Endothelial cell of umbilical vein (primary cell): ENCODE data around the gene CPT1A. TPM values are rescaled to one million over a fixed set of nuclear protein-coding genes. Genes with fewer than 3 reads are reported as not detected.

ENCODE experiments used
- BruUV-seq: library from RNA; stranded (reverse); fragments of 400-500 nt; replicated peaks from 2 replicates; lab custom pipeline; 2021; lab: Mats Ljungman, UMichigan
- CTCF ChIA-PET: fragments of 300-600, 350-600 bp; sonication (Branson Sonifier 250); formaldehyde crosslinking; loops from one replicate; lab custom pipeline; 2021; ENCODE audit warnings: antibody characterized with exemption, inconsistent platforms; lab: Charles Lee
- POLR2A ChIA-PET: fragments of 300-600, 350-600 bp; sonication (Branson Sonifier 250); formaldehyde crosslinking; loops from one replicate; lab custom pipeline; 2021; ENCODE audit warnings: antibody characterized with exemption, inconsistent platforms; lab: Charles Lee
- DNase-seq: peaks from one replicate; pipeline ENCODE4 v3.0.0-alpha.2; 2011; ENCODE audit warnings: low read depth, low spot score
- FAIRE-seq: peaks from 2 replicates; lab custom pipeline; 2011; peaks lifted over from hg19 to GRCh38; lab: Jason Lieb, UNC
- H2AFZ ChIP-seq: 2 replicates; pipeline ENCODE4 v1.6.0; 2012; ENCODE audit warnings: low read depth, low read length, control low read depth, inconsistent platforms
- H3K27ac ChIP-seq: 2 replicates; pipeline ENCODE4 v1.5.1; 2011; ENCODE audit warnings: low read depth, mild to moderate bottlenecking, control low read depth, low read length, moderate library complexity; ENCODE audit not compliant: insufficient read depth
- H3K27me3 ChIP-seq, 2 experiments: 2 replicates each; pipeline versions ENCODE4 v1.6.0 to v1.6.1; 2011; ENCODE audit warnings: low read length in 2 of 2, mixed read lengths in 1 of 2; ENCODE audit not compliant: control insufficient read depth in 2 of 2, insufficient read depth in 2 of 2
- H3K36me3 ChIP-seq, 2 experiments: 2 replicates in 1 of 2; 3 replicates in 1 of 2; pipeline ENCODE4 v1.5.1; 2011; ENCODE audit warnings: low read length in 2 of 2, mild to moderate bottlenecking in 1 of 2, moderate library complexity in 1 of 2; ENCODE audit not compliant: control insufficient read depth in 2 of 2, insufficient read depth in 2 of 2; ENCODE audit errors: extremely low read depth in 1 of 2
- H3K4me1 ChIP-seq: 3 replicates; pipeline ENCODE4 v1.5.1; 2011; ENCODE audit warnings: mild to moderate bottlenecking, low read length; ENCODE audit not compliant: control insufficient read depth, insufficient read depth; ENCODE audit errors: extremely low read depth
- H3K4me2 ChIP-seq: 2 replicates; pipeline ENCODE4 v1.6.1; 2011; ENCODE audit warnings: low read length, control low read depth, mixed read lengths; ENCODE audit not compliant: insufficient read depth
- H3K4me3 ChIP-seq, 3 experiments: fragments of 200-600 bp in 1 of 3; sonication (generic), shearing (Covaris generic) in 1 of 3; replicated peaks in 1 of 3; 2 replicates each; pipeline ENCODE4 v1.5.1; 2011 to 2016; ENCODE audit warnings: control low read depth in 3 of 3, low read length in 3 of 3, mild to moderate bottlenecking in 2 of 3, inconsistent platforms in 1 of 3, low read depth in 1 of 3, moderate library complexity in 1 of 3; ENCODE audit not compliant: insufficient read depth in 1 of 3
- H3K79me2 ChIP-seq: 2 replicates; pipeline ENCODE4 v1.6.0; 2012; ENCODE audit warnings: low read length, inconsistent platforms; ENCODE audit not compliant: control insufficient read depth, insufficient read depth
- H3K9ac ChIP-seq: replicated peaks from 2 replicates; pipeline ENCODE3; 2011; ENCODE audit warnings: low read length, control low read depth; ENCODE audit not compliant: insufficient read depth; ENCODE audit errors: extremely low read depth
- H3K9me1 ChIP-seq: replicated peaks from 3 replicates; pipeline ENCODE4 v1.6.0; 2011; ENCODE audit warnings: mild to moderate bottlenecking, low read length; ENCODE audit not compliant: control insufficient read depth, insufficient read depth; ENCODE audit errors: extremely low read depth
- H3K9me3 ChIP-seq: replicated peaks from 2 replicates; pipeline ENCODE4 v1.5.1; 2012; ENCODE audit warnings: low read length, inconsistent platforms; ENCODE audit not compliant: control insufficient read depth, insufficient read depth
- H4K20me1 ChIP-seq: replicated peaks from 2 replicates; pipeline ENCODE3; 2011; ENCODE audit warnings: mild to moderate bottlenecking, low read length; ENCODE audit not compliant: control insufficient read depth, insufficient read depth; ENCODE audit errors: extremely low read depth
- CTCF ChIP-seq, 2 donors: IDR thresholded peaks; 1 replicate in 1 of 2; 2 replicates in 1 of 2; pipeline ENCODE4 v1.5.1; 2011; ENCODE audit warnings: low read length in 2 of 2, mild to moderate bottlenecking in 2 of 2, moderate library complexity in 2 of 2, control low read depth in 1 of 2, inconsistent platforms in 1 of 2, low read depth in 1 of 2; ENCODE audit not compliant: insufficient read depth in 1 of 2; ENCODE audit errors: extremely low read depth in 1 of 2
- JUN ChIP-seq: IDR thresholded peaks from 2 replicates; pipeline ENCODE4 v1.6.1; 2011; ENCODE audit warnings: borderline replicate concordance, low read depth; ENCODE audit not compliant: insufficient read length, insufficient read depth
- MAX ChIP-seq: IDR thresholded peaks from 2 replicates; pipeline ENCODE4 v1.6.1; 2011; ENCODE audit not compliant: insufficient read depth, insufficient read length
- MYC ChIP-seq: IDR thresholded peaks from one replicate; pipeline ENCODE4 v1.6.1; 2011; ENCODE audit warnings: mild to moderate bottlenecking, low read depth, low read length
- POLR2A ChIP-seq: IDR thresholded peaks from 2 replicates; pipeline ENCODE4 v1.6.1; 2012; ENCODE audit warnings: low read depth, mild to moderate bottlenecking, control low read depth, low read length
- dilution Hi-C: fragments of 300-500 bp; cut with MboI; formaldehyde crosslinking; loops from one replicate; pipeline ENCODE4 v1.15.0; 2019; ENCODE audit warnings: low sequenced_read_pairs; ENCODE audit not compliant: extremely low pct_ligation_motif_present
- intact Hi-C: fragments of 100-400 bp; cut with micrococcal nuclease; formaldehyde crosslinking; loops from one replicate; pipeline ENCODE4 v1.10.0; 2022
- polyA plus RNA-seq, 4 experiments: library from polyadenylated mRNA; depleted of rRNA in 3 of 4; stranded (reverse) in 3 of 4; unstranded in 1 of 4; fragments of >200 nt; gene quantifications; 2 replicates each; pipeline versions ENCODE4 v1.2.1 to v1.2.3, GENCODE V29; 2011 to 2012; ENCODE audit warnings: missing spikeins in 1 of 4
- total RNA-seq: library from RNA; stranded (reverse); gene quantifications from 2 replicates; pipeline ENCODE4 v1.2.3, GENCODE V29; 2021

The CPT1A gene
- total and polyA plus RNA-seq, 2 donors (not counting 3 experiments of a cell fraction or from before 2014, with no cell fraction given) = 26.3 to 62.1 TPM

- no peak overlapping the region for H3K9ac ChIP-seq
- DNase-seq (no peak), FAIRE-seq (no peak)
- no peak for TF ChIP-seq POLR2A
- H3K4me3 ChIP-seq = no peak overlapping the region
- no peaks in the 10 kb centered on the region for H3K79me2 ChIP-seq
- no peak overlapping the region for H2AFZ ChIP-seq
- no peaks in the 10 kb centered on the region for H3K9me1 ChIP-seq
- H4K20me1 ChIP-seq = no peaks in the 10 kb centered on the region
- no peak overlapping the region for H3K4me2 ChIP-seq
- intact Hi-C loops = no loop called here
- H3K36me3 ChIP-seq = no peaks in the 10 kb centered on the region
- dilution Hi-C loops = no loop called here
- no peak overlapping the region for H3K27ac ChIP-seq
- no peaks in the 10 kb centered on the region for H3K27me3 ChIP-seq
- H3K4me1 ChIP-seq = peaks cover 2% of the 10 kb centered on the region
- H3K9me3 ChIP-seq = no peaks in the 10 kb centered on the region
- POLR2A ChIA-PET = no interaction called here
- BruUV-seq = no TSS peak
- CTCF ChIA-PET = interaction anchor here (1.2 kb wide), 1 partner anchor 111 kb away, joined by 3 read pairs; no protein-coding TSS in a partner anchor
Observed at GRCh38 chr11:68743539-68743938, 98.2 kb downstream of the CPT1A start.

GRCh38 chr11:68741463-68741862, 100.3 kb downstream of the CPT1A start:
- no peak for DNase-seq
- no TSS peak for BruUV-seq

More at GRCh38 chr11:68741463-68741862, 100.3 kb downstream of the CPT1A start:
- ChIA-PET CTCF (interaction anchor here (1.1 kb wide), 1 partner anchor 10 kb away, joined by 5 read pairs; no protein-coding TSS in a partner anchor), POLR2A (no interaction called here)
- intact Hi-C loops (no loop called here), dilution Hi-C loops (no loop called here)
- Histone ChIP-seq H3K4me2 (no peak overlapping the region), H4K20me1 (no peaks in the 10 kb centered on the region), H3K9ac (no peak overlapping the region), H3K79me2 (no peaks in the 10 kb centered on the region), H3K36me3 (no peaks in the 10 kb centered on the region), H3K4me3 (no peak overlapping the region), H2AFZ (no peak overlapping the region), H3K27ac (no peak overlapping the region), H3K27me3 (no peaks in the 10 kb centered on the region), H3K4me1 (no peaks in the 10 kb centered on the region), H3K9me1 (no peaks in the 10 kb centered on the region), H3K9me3 (no peaks in the 10 kb centered on the region)
- no peak for TF ChIP-seq MAX
- no peak for TF ChIP-seq CTCF (IDR thresholded peaks at IDR 0.05; ENCODE audit: extremely low read depth in 1 of 2, insufficient read depth in 1 of 2, low read depth in 1 of 2, low read length in 2 of 2)
- no peak for TF ChIP-seq JUN
- no peak for TF ChIP-seq MYC
- FAIRE-seq = no peak
